Activated CD4-positive, alpha-beta T cell treated with anti-CD3 and anti-CD28 coated beads, Interleukin-2, Interleukin-4, amounts not matched to agents 100 ng/mL and 50 ng/mL, durations not matched to agents 16 hours and 8 hours (primary cell): ENCODE measurements around the gene AGO4.

Experiments
- DNase-seq: peaks from one replicate; pipeline ENCODE4 v3.0.0-alpha.2; 2020; ENCODE audit warnings: low spot score

AGO4 gene

GRCh38 chr1:35894656-35895055 lies 86.8 kb downstream of the AGO4 start:
- no peak for DNase-seq

GRCh38 chr1:35899941-35900340 lies 92.1 kb downstream of the AGO4 start:
- DNase-seq = no peak

GRCh38 chr1:35901235-35901634 lies 93.4 kb downstream of the AGO4 start:
- DNase-seq = no peak

GRCh38 chr1:35902671-35903070 lies 94.9 kb downstream of the AGO4 start:
- DNase-seq = no peak
